ENCODE data around the gene ADAMTS14.

DNA sequence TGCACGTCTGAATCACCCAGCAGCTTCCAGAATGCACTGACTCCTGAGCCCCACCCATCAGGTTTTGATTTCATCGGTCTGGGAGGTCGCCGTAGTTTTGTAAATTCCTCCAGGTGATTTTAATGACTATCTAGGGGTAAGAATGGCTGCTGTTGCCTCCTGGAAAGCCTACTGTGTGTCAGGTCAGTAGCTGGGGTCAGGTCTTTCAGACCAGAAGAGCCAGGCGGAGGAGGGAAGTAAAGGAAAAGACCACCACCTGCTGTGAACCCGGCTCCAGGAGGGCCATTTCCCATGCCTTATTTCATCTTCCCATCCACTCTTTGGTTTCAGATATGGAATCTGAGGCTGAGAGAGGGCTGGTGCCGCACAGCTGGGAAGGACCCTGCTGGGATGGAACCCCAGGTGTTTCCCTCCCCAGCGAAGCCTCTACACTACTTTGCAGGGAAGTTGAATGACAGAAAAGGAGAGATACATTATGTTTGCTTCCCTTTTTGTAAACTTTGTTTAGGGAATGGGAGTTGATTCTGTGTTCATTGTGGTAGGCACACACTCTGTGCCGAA is 19.8 kb downstream of the ADAMTS14 start:
- TF ChIP-seq BHLHE40 (IDR thresholded peaks at IDR 0.05; ENCODE audit: borderline replicate concordance) = no peak
- TF ChIP-seq CTBP1 (IDR thresholded peaks at IDR 0.05; ENCODE audit: borderline replicate concordance) = no peak
- TF ChIP-seq FOXM1 (IDR thresholded peaks at IDR 0.05; ENCODE audit: borderline replicate concordance) = no peak
- no peak for TF ChIP-seq SP1 (IDR thresholded peaks at IDR 0.05)
- TF ChIP-seq LEF1 (IDR thresholded peaks at IDR 0.05; ENCODE audit: borderline replicate concordance) = no peak
- TF ChIP-seq ZNF384 (IDR thresholded peaks at IDR 0.05) = no peak
- TF ChIP-seq SUZ12 (IDR thresholded peaks at IDR 0.05) = no peak
- TF ChIP-seq L3MBTL2 (conservative IDR thresholded peaks at IDR 0.05) = no peak

Data from HEK293T (cell line).